HG02798 (cell line): Measurements from ENCODE around the gene AK5.

ENCODE experiments used
- ATAC-seq: cut with Tn5 transposase; IDR thresholded peaks from one replicate; pipeline ENCODE4 v1.9.1; 2021; ENCODE audit warnings: mild to moderate bottlenecking; ENCODE audit not compliant: unreplicated experiment, poor library complexity

Gene AK5

DNA sequence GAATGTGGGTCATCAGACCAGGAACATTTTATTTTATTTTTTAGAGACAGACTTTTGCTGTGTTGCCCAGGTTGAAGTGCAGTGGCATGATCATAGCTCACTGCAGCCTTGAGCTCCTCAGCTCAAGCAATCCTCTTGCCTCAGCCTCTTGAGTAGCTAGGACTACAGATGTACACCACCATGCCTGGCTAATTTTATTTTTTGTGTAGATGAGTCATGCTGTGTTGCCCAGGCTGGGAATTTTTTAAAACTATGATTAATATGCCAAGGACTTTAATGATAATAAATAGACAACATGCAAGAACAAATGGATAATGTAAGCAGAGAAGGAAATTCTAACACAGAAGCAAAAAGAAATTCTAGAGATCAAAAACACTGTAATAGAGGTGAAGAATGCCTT, 142.4 kb downstream of the AK5 start:
- ATAC-seq = no peak

DNA sequence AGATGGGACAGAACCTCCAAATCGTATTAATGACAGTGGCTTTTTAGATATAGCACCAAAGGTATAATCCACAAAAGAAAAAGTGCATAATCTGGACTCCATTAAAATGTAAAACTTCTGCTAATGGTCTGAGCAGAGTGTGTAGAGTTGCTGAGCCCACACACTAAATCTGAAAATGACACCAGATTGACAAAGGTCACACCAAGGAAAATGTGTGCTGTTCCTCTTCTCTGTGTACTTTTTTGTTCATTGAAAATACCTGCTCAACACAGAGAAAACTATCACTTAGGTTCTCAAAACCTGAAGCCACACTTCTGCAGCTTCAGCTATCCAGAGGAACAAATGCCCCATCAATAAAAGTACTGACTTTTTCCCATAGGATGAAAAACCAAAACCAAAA, 146.2 kb downstream of the AK5 start:
- ATAC-seq = no peak

DNA sequence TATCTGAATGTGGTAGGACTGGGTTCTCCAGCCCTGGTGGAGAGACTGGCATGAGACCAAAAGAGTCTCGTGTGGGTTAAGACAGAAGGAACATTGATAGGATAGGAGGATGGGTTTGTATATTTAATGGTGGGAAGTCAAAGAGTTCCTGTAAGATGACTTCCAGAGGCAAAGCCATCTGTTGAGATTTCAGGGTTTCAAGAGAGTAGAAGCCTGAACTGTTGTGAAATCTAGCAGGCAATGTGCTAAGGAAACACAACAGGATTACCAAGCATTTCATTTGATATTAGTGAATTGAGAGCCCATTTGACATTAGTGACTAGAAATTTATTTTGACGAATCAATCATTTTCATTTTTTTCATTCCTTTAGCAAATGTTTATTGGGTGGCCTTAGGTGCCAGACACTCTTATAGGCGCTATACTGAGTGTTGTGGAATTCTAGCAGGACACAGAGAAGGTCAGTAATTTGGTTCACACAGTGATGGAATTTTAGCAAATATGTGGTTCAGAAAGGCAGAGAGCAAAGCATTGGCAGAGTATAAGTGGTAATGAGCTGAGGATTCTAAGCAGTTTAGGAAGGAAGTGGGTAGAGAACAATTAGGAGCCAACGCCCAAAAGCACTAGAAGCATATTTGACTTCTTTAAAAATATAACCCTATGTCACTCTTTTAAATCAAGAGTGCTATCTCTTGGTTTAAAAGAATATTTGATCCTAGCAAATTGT, 149.3 kb downstream of the AK5 start:
- no peak for ATAC-seq

DNA sequence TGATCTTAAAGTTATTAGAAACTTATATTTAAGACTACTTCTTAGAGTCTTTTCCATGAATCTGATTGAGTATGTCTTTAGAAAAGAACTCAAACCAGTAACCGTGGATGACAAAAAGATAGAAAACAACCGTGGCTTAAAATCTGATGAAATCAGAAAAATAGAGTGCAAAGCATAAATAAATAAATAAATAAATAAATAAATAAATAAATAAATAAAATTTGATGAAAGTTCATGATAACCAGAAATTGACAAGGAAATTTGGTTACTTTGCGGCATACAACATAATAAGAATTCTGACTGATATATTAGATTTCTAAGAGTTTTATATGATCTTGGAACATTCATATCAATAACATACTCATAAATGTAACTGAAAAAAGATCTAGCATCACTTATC, 152.1 kb downstream of the AK5 start:
- no peak for ATAC-seq

DNA sequence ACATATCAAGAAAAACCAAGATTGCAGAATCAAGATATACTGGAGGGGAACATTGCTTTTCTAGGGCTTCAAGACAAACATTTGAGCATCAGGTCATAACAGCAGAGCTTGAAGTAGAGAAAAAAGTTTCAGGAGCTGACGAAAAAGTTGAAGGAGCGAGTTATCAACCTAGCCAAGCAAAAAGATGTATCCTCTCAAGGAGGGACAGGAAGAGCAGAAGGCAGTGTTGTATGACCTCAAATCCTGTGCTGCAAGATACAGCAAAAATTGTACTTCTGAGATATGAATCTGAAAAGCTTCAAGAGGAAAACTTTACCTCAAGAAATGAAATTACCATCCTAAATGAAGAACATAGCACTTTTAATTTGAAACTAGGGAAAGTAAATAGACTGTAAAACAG, 153.1 kb downstream of the AK5 start:
- ATAC-seq = no peak

DNA sequence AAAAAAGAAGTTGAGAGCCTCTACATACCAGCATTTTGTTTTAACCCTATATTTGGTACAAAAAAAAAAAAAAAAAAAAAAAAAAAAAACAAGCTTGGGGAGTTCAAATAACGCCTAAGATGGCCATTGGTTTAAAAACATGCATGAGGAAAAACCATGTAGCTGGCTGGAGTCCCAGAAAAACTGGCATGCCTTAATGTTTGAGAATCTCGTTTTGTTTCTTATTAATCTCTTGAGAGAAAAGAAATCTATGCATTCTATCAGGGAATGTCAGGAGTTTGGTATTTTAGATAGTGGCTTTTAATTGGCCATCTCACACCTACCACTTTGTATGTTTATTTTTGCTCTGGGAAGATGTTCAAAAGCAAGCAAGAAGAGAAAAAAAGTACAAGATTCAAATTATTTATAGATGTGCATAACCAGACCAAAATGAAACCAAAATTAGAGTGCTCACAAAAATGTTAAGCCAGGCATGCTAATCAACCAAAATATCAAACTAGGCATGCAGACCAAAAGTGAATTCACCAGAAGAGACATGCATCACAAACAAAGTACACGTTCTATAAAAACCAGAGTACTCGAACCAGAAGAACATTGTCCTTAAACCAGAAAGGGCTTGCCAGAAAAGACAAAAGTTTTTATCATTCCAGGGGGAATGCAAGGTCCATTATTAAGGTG, 156.6 kb downstream of the AK5 start:
- no peak for ATAC-seq

DNA sequence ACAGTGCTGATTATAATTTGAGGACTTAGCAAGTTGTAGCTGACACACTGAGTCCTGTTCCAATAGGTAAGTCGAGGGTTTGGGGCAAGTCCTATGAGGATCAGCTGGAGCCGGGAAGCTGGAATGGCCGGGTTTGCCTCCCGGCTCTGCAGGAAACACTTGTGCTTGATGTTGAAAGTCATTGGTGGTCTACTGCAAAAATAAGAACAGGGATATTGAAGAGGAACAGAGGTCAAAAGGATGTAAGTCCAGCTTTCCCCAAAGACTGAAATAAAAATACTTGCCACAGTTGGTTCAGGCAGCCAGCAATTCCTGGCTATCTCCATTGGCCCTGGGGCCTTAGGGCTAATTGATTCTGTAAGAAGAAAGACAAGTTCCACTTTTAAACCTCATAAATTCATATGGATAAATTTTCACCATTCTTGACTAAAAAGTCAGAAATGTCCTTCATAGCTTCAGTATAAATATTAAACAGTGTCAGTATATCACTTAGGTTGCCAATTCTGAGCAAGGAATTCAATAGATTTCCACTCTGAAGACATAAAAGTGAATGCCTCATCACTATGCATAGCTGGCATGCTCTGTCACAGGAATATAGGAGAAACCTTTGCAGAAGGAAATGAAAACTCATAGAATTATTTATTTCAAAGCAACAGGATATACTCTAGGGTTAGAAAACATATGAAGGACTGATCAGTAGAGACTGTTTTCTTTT, 165.2 kb downstream of the AK5 start:
- ATAC-seq = no peak

DNA sequence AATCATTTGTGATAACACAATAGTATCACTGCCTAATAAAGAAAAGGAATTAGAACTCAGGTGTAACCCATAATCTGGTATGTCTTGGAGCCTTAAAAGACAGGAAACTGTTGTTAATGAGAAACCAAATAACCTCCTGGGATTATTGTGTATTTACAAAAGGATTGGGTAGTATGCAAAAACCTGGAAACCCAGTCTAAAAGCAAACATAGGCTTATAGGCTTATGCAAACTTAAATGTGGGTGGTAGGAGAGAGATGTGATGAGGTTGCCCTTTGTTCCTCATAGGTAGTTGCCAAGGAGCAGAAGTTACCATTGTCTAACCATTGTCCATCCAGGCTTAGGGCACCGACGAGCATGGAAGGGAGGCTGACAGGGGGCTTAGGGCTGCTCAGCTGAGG, 165.8 kb downstream of the AK5 start:
- ATAC-seq = no peak

DNA sequence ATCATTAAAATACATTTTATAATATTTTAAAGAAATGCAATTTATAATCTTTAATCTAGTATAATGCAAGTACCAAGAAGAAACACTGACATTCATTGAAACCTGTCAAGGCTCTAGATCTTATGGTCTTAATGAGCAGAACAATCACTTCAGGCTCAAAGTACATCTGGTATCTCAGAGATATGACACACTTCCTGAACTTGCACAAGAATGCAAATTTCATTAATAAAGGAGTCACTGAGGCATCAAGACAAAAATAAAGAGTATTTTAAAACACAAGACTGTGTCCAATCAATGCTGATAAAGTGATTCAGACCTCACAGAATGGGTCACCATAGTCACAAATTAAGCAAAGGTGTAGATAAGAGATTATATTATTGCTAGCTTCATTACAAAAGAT, 178.1 kb downstream of the AK5 start:
- ATAC-seq = no peak

DNA sequence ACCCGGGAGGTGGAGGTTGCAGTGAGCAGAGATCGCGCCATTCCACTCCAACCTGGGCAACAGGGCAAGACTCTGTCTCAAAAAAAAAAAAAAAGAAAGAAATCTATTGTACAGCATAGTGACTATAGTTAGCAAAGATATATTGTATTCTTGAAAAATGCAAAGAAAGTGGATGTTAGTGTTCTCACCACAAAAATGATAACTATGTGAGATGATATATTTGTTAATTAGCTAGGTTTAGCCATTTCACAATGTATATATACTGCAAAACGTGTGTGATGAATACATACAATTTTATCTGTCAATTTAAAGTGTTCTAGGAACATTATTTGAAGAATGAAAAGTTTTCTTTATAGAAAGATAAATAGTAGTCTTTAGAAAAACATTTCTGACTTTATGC, 179.9 kb downstream of the AK5 start:
- ATAC-seq = no peak

DNA sequence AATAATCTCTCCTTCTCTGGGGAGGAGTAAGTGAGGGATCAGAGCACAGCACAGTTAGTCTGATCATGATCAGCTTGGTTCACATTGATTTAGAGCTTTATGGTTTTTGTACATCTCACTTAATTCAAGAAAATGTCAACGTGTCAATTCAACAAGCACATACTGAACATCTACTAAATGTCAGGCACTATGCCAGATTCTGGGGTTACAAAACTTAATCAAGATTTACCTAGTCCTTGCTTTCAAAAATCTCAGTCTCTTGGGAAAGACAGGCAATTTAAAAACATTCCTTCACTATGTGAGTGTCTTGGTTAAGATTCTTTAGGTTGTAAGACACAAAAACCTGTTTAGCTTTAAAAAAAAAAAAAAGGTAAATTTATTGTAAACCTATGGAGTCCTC, 181.4 kb downstream of the AK5 start:
- ATAC-seq = no peak

DNA sequence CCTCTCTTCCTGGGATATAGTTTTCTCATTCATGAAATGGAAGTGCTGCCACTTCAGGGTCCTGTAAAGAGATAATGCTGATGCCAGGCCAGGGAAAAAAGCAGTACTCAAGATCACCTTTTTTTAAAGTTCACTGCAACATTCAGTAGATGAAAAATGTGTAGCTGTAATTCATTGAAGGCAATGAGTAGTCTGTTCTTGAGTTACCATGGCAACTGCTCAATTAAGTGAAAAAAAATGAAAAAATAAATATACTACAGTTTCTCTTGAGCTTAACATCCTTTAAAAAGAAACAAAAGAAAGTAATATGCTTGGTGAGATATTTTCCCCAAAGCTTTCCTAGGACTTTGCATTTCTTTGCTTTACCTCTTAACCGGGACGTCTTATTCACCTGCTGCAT, 183.3 kb downstream of the AK5 start:
- no peak for ATAC-seq

DNA sequence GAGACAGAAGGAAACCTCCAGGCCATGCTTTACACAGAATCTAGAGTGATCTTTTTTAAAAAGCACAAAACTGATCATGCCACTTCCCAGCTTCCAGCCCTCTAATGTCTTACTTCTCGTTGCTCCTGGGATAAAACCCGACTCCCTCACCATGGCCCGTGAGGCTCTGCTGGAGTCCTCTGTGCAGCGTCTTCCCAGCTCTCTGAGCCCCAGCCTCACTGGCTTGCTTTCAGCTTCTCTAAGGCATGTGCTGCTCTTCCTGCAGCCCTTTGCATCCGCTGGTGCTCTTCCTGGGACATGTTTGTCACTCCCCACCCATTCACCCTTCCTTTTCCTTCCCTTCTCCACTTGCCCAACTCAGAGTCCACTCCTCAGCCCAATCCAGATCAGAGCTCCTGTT, 184.1 kb downstream of the AK5 start:
- no peak for ATAC-seq

DNA sequence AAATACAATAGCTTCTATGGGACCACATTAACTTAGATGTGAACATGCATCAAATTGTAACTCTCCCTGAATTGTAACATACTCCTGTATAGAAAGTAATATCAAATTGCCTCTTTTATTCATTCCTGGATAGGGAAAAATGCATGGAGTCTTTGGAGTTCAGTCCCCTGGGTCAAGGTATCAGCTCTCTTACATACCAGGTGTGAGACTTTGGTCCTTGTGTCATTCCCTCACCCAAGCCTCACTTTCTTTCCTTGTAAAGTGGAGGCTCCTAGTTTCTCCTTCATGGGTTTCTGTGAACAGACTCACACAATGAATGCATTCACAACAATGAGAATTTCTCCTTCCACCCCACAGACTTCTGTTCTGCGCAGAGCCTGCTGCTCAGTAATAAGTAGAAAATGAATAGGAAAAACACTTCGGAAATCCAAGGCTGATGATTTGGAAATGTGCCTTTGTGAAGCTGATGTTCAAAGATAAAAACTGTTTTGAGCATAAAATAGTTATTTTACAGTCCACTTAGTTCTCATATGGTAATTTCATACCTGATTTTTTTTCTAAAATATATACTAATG, 185.3 kb downstream of the AK5 start:
- no peak for ATAC-seq

DNA sequence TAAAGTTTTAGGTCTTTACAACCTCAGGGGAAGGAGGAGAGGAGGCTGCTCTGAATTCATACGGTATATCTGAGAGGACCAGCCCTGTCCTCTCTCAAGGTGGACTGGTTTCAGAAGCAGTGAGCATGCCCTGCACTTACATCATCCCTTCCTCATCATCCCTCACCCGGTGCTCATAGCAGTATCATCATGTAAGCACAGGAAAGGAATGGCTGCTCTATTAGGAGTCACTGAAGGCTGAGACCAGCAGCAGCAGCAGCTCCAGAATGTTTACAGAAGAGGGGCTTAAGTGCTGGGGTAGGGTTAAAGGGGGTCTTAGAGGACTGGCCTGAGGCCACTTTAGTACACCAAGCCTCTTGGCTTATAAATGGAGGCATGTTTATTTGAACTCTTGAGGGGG, 185.9 kb downstream of the AK5 start:
- no peak for ATAC-seq

DNA sequence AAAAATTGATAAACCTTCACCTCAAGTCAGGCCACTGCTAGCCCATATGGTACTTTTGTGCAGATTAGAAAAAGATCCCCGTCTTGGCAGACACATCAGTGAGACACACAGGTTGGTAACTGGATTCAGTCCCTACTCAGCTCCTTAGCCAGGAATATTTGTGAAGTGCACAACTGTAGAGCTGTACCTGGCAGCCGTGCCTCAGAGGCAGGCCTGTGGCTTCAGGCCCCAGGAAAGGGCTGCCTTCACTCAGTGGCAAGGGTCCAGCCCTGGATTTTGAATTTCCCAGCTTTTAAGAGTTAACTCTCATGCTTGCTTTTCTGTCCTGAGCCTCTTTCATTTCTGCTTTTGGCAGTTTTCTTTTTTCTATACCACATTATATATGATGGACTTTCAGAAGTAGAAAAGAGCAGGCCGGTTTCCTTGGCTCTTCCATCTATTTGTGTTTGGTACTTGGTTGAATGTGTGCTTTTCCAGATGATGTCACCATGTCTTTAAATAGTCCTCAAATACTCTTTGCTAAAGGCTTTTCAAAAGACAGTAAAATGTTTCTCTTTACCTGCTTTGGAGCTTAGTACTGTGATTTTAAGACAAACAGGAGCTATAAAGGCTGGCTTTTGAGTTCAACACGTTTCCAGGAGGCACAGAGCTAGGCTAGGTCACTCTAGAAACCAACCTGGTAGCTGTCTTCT, 186.6 kb downstream of the AK5 start:
- no peak for ATAC-seq

DNA sequence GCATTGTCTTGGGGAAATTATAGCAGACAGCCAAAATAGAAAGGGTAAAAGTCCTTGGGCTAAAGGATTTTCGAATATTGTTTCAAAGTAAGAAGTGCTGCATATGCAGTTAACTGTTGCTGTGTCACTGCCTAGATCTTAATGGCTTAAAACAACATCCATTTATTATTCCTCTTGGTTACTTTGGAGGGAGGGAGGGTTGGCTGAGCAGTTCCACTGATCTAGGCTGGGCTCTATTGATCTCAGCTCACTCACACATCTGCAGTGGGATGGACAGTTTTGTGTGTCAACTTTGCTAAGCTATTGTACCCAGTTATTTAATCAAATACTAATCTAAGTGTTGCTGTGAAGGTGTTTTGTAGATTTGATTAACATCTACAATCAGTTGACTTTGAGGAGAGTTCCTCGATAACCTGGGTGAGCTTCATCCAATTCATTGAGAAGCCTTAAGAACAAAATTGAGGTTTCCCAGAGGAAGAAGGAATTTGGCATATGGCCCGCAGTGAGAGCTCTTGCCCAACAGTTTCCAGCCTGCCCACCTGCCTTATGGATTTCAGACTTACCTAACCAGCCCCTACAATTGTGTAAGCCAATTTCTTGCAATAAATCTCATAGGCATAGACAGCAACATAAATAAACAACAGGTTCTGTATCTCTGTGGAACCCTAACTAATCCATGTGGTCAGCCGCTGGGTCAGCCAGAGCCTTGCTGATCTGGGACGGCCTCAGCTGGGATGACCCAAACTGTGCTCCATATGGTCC, 187.3 kb downstream of the AK5 start:
- ATAC-seq = no peak

DNA sequence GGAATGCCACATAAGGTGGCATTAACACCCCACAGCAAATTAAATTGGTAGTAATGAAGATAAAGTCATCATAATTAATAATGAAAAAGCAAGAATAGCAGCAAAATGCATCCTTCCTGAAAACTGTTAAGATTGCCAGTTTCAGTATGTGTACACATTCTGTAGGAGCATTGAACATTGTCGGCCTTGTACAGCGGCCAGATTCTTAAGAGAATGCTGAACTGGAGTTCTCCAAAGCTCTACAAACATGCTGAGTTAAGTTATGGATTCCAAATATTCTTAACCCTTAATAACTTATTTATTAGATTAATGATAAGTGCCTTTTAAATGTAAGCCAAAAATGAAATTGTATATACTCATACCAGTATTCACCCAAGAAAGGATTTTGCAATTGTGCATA, 189.9 kb downstream of the AK5 start:
- no peak for ATAC-seq

DNA sequence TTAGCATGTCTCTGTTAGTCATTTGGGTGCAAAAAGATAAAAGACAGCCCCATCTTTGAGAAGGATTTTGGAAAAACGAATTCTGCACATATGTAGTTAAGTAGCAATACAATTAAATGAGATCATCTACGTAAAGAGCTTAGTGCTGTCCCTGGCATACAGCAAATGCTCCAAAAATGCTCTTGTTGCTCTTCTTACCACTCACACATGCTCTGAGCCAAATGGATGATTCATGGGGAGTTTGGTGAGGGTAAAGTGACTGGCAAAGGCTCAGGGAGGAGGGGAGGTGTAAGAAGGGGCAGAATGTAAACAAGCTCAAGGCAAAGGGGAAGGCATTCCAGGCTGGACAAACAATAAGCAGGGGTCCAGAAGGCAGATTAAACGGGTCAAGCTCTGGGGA, 191.9 kb downstream of the AK5 start:
- ATAC-seq = no peak

DNA sequence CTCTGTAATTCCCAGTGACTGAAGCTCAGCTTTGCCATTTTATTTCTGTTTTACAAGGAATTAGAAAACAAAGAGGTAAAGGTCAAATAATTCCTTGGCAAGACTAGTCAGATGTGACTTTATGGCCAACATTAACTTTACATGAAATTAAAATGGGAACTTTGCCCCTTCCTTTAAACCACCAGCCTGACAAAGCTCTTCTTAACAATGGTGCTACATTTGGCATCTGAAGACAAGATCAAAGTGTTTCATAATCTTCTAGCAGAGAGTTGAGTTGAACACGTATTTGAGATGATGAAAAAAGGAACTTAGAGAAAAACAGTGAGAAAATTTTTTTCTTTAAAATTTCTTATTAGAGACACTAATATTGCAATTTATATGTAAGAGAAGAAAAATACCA, 193.8 kb downstream of the AK5 start:
- no peak for ATAC-seq
